ENCODE data around the gene COL4A3.
A peak's percentile ranks its signal among the peaks of the same experiment; 100 is the strongest.
"Not testable (repeated sequence)": the region's sequence is repeated elsewhere in the genome, so short reads cannot be mapped to it uniquely, and the experiment has no call there.

Gene COL4A3

GRCh38 chr2:227219312-227220105, 55.1 kb downstream of the COL4A3 start:
- DNase-seq: no peak

- DNase-seq: peak in 1 of 2 experiments; percentile 1
Observed at GRCh38 chr2:227221120-227221519, 56.7 kb downstream of the COL4A3 start.

- DNase-seq: no peak
Observed at GRCh38 chr2:227222292-227222691, 57.9 kb downstream of the COL4A3 start.

- DNase-seq: not testable (repeated sequence)
Observed at GRCh38 chr2:227225641-227226040, 61.2 kb downstream of the COL4A3 start.

GRCh38 chr2:227228061-227228667, 63.7 kb downstream of the COL4A3 start:
- DNase-seq: no peak

- no peak for DNase-seq
Observed at GRCh38 chr2:227230151-227230550, 65.7 kb downstream of the COL4A3 start.

GRCh38 chr2:227234429-227234828, 70.0 kb downstream of the COL4A3 start:
- DNase-seq: no peak

GRCh38 chr2:227237786-227238185, 73.4 kb downstream of the COL4A3 start:
- DNase-seq: no peak

- DNase-seq: peak; percentile 5 to 37
Observed at GRCh38 chr2:227238238-227239237, 74.1 kb downstream of the COL4A3 start.

- DNase-seq: no peak
Observed at GRCh38 chr2:227241005-227241404, 76.6 kb downstream of the COL4A3 start.

- DNase-seq: peak in 1 of 2 experiments; percentile 2
Observed at GRCh38 chr2:227248876-227249275, 84.5 kb downstream of the COL4A3 start.

- no peak for DNase-seq
Observed at GRCh38 chr2:227252831-227253230, 88.4 kb downstream of the COL4A3 start.

- no peak for DNase-seq
Observed at GRCh38 chr2:227256605-227257004, 92.2 kb downstream of the COL4A3 start.

- DNase-seq: no peak
Observed at GRCh38 chr2:227257820-227258219, 93.4 kb downstream of the COL4A3 start.

GRCh38 chr2:227260041-227260440, 95.6 kb downstream of the COL4A3 start:
- no peak for DNase-seq

GRCh38 chr2:227267410-227268115, 103.1 kb downstream of the COL4A3 start:
- DNase-seq: no peak

GRCh38 chr2:227280895-227281294, 116.5 kb downstream of the COL4A3 start:
- no peak for DNase-seq

- DNase-seq: no peak
Observed at GRCh38 chr2:227285741-227286236, 121.4 kb downstream of the COL4A3 start.

GRCh38 chr2:227287771-227288170, 123.3 kb downstream of the COL4A3 start:
- DNase-seq: no peak

- DNase-seq: no peak
Observed at GRCh38 chr2:227292314-227292713, 127.9 kb downstream of the COL4A3 start.

- DNase-seq: no peak
Observed at GRCh38 chr2:227293531-227293930, 129.1 kb downstream of the COL4A3 start.

GRCh38 chr2:227295806-227296205, 131.4 kb downstream of the COL4A3 start:
- DNase-seq: no peak
